ENCODE data around the gene HSPD1. TPM values are rescaled to one million over a fixed set of nuclear protein-coding genes. Genes with fewer than 3 reads are reported as not detected.

Gene HSPD1
- total RNA-seq (100 to 1,000 TPM; 167 to 252 (median 192) TPM), polyA plus RNA-seq (100 to 1,000 TPM; 188 to 468 (median 240) TPM)
- long read RNA-seq, donor 1, transcript HSPD1-202 (12 exons, 2,455 nt), result major isoform, 123 of 184 reads
- long read RNA-seq, donor 1, partial matches to known transcripts, result 50 of 184 reads
- long read RNA-seq, donor 1, other reads (novel, unspliced or antisense), result 7 of 184 reads
- long read RNA-seq, donor 2, transcript HSPD1-201 (12 exons, 2,299 nt), result minor isoform, 5 of 487 reads
- long read RNA-seq, donor 2, transcript HSPD1-202 (12 exons, 2,455 nt), result major isoform, 361 of 487 reads
- long read RNA-seq, donor 2, partial matches to known transcripts, result 94 of 487 reads
- long read RNA-seq, donor 2, other reads (novel, unspliced or antisense), result 27 of 487 reads

DNA sequence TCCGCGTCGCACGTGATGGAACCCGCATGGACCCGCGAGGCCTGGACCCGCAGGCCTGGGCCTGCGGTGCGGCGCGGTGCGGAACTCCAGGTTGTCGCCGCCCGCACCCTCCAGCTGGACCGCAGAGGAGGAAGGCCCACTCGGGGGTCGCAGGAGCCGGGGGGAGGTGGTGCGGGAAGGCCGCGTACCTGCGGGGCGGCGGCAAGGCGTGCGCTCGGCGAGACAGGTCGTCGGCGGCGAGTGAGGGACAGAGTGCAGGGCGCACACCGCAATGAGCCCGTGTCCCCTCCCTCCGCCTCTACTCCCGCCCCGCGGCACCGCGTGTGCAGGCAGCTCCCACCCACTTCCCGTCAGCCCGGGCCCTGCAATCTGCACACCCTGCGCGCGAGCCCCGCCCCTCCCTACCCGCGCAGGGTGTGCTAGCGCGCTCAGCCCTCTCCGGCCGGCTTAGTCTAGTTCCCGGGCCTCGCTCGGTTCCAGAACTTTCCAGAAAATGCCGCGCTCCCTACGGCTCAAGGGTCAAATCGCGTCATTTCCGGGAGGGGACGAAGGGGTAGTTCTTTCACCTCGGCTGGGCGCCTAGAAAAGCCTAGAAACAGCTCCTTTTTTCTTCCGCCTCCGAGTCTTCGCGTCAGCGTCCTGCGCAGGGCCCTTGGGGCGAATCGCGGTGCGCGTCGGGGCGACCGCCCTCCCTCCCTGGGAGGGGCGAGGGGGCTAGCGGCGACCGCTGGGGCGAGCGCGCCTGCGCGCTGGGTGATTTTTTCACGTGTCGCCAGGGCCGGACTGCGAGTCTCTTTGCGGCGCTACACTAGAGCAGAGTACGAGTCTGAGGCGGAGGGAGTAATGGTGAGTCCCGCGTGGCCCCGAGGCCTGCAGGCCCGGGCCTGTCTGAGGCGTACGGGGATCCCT, at the start of gene HSPD1, which contains the start of gene HSPE1:
Gene HSPD1 (minus strand): TSS at position 247 of the 909 bp plus-strand sequence. CDS start 992 bp downstream, outside the sequence.
Gene HSPE1 (plus strand): TSS at position 786 of the 909 bp plus-strand sequence. CDS start 58 bp downstream, at position 844.
- Histone ChIP-seq H3K4me3 (peak within 1 kb of the TSS; percentile 89), H3K9me3 (no peaks in the 10 kb centered on the region), H3K36me3 (ENCODE audit: insufficient read depth in 1 of 2, low read depth in 1 of 2) (peaks cover 11 to 74% of the 10 kb centered on the region in 2 donors), H3K27ac (peak within 1 kb of the TSS; percentile 97), H3K4me1 (peaks cover 54% of the 10 kb centered on the region), H3K27me3 (ENCODE audit: insufficient read depth in 3 of 3, low read length in 2 of 3) (no peaks in the 10 kb centered on the region)
- DNase-seq, result peak; percentile 98
- peak; percentile 91 to 96 (median 94) for ATAC-seq
- intact Hi-C loops (cut with DNase I), result loop anchor here in 1 of 2 donors (1.0 to 10.0 kb wide), 4 partner anchors 15 to 275 kb away; partner anchors contain the start of gene SF3B1
- 0% methylated on average over 77 to 104 of the region's 104 CpGs for WGBS, 3 donors
- TF ChIP-seq, protein P1, sequence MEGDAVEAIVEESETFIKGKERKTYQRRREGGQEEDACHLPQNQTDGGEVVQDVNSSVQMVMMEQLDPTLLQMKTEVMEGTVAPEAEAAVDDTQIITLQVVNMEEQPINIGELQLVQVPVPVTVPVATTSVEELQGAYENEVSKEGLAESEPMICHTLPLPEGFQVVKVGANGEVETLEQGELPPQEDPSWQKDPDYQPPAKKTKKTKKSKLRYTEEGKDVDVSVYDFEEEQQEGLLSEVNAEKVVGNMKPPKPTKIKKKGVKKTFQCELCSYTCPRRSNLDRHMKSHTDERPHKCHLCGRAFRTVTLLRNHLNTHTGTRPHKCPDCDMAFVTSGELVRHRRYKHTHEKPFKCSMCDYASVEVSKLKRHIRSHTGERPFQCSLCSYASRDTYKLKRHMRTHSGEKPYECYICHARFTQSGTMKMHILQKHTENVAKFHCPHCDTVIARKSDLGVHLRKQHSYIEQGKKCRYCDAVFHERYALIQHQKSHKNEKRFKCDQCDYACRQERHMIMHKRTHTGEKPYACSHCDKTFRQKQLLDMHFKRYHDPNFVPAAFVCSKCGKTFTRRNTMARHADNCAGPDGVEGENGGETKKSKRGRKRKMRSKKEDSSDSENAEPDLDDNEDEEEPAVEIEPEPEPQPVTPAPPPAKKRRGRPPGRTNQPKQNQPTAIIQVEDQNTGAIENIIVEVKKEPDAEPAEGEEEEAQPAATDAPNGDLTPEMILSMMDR (IDR thresholded peaks at IDR 0.05), result no peak

DNA sequence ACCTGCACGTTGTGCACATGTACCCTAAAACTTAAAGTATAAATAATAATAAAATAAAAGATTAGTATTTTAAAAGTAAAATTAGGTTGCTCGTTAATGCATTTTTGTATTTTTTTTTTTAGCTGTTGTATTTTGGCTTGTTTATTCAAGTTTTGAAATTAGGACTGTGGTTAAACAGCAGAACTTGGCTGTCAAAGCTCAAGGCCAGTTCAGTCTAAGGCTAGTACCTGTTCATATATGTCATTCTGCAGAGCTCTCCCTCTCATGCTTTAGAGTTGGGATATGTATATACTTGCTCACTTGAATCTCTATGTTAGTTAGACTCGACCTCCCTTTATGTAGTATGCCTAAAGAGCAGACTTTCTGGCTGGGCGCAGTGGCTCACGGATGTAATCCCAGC, 48.9 kb upstream of the HSPD1 start:
- Histone ChIP-seq H3K4me3 (no peak overlapping the region), H3K27me3 (ENCODE audit: insufficient read depth in 3 of 3, low read length in 2 of 3) (no peaks in the 10 kb centered on the region), H3K4me1 (no peaks in the 10 kb centered on the region), H3K36me3 (ENCODE audit: insufficient read depth in 1 of 2, low read depth in 1 of 2) (peaks cover 0 to 77% of the 10 kb centered on the region in 2 donors), H3K27ac (no peak overlapping the region), H3K9me3 (no peaks in the 10 kb centered on the region)
- DNase-seq, result no peak
- TF ChIP-seq, protein P1 (IDR thresholded peaks at IDR 0.05), result no peak
- 92 to 96% (median 94%) methylated on average over 5 of the region's 5 CpGs for WGBS, 3 donors
- ATAC-seq, result no peak
- intact Hi-C loops (cut with DNase I), result no loop called here

DNA sequence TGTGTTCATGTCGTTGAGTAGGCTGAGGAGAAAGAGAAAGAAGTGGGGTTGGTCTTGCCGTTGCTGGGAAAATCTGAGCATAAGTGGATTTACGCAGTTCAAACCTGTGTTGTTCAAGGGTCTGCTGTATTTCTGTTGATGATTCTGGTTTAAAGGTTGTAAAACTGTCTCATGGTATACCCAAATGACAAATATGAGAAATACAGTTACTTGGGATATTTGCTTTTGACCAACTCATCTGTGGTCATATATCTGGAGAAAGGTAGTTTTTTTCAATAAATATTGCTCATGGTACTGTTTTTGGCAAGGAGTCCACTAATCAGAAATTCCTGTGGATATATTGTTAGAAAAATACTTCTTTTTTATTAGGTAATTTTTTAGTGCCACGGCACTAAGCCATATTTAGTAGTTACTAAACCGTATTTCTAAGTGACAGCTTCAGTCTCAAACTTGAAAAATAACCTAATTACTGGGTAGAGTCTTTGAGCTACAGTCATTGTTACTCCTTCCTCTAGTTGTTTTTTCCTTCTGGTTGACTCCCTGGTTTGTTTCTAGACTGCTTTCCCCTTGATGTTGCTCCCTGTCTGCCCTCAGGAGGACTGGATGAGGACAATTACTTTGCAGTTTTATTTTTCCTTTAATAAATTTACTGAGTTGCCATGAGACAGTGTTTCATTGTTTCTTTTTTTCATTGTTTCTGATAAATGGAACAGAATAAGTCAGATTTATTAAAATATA, 47.7 kb upstream of the HSPD1 start:
- H3K27ac ChIP-seq, result no peak overlapping the region
- 83 to 86% (median 85%) methylated on average over 5 of the region's 5 CpGs for WGBS, 3 donors
- peaks cover 6 to 77% of the 10 kb centered on the region in 2 donors for H3K36me3 ChIP-seq (ENCODE audit: insufficient read depth in 1 of 2, low read depth in 1 of 2)
- no peak for DNase-seq
- no peaks in the 10 kb centered on the region for H3K4me1 ChIP-seq
- H3K27me3 ChIP-seq (ENCODE audit: insufficient read depth in 3 of 3, low read length in 2 of 3), result no peaks in the 10 kb centered on the region
- no peak for ATAC-seq
- H3K4me3 ChIP-seq, result no peak overlapping the region
- TF ChIP-seq, protein P1 (IDR thresholded peaks at IDR 0.05), result no peak
- H3K9me3 ChIP-seq, result no peaks in the 10 kb centered on the region
- intact Hi-C loops (cut with DNase I), result no loop called here

DNA sequence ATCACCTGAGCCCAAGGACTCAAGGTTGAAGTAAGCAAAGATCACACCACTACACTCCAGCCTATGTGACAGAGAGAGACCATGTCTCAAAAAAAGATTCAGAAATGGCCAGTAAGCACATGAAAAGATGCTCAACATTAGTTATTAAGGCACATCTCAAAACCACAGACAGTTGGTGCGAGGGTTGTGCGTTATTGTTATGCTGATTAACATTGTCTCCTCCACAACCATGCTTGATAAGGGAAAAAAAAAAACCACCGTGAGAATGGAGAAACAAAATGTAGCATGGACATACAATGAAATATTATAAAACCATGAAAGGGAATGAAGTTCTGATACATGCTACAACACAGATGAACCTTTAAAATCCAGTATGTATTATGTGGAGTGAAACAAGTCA, 43.6 kb upstream of the HSPD1 start:
- Histone ChIP-seq H3K9me3 (no peaks in the 10 kb centered on the region), H3K27me3 (ENCODE audit: insufficient read depth in 3 of 3, low read length in 2 of 3) (no peaks in the 10 kb centered on the region), H3K4me3 (no peak overlapping the region), H3K36me3 (ENCODE audit: insufficient read depth in 1 of 2, low read depth in 1 of 2) (peaks cover 6 to 68% of the 10 kb centered on the region in 2 donors), H3K4me1 (peaks cover 5% of the 10 kb centered on the region), H3K27ac (no peak overlapping the region)
- TF ChIP-seq, protein P1 (IDR thresholded peaks at IDR 0.05), result no peak
- ATAC-seq (no peak), DNase-seq (no peak)
- intact Hi-C loops (cut with DNase I), result no loop called here
- 94 to 96% (median 95%) methylated on average over 3 of the region's 3 CpGs for WGBS, 3 donors
